Right atrium auricular region (tissue), 2 donors: Measurements from ENCODE around the gene DDOST. TPM values are rescaled to one million over a fixed set of nuclear protein-coding genes. Genes with fewer than 3 reads are reported as not detected.

Experiments used
- DNase-seq: peaks from one replicate; pipeline ENCODE4 v3.0.0-alpha.2; 2019; ENCODE audit warnings: low spot score
- H3K27ac ChIP-seq, 2 donors: fragments of 200-600 bp; sonication (generic); 1 replicate in 1 of 2; 2 replicates in 1 of 2; pipeline ENCODE4 v1.5.1; 2016 to 2019
- H3K27me3 ChIP-seq, 2 donors: fragments of 200-600 bp; sonication (generic); one replicate each; pipeline versions ENCODE4 v1.5.1 to v1.6.0; 2017 to 2019
- H3K36me3 ChIP-seq: fragments of 200-600 bp; sonication (generic); one replicate; pipeline ENCODE4 v1.5.1; 2016
- H3K4me1 ChIP-seq, 2 donors: fragments of 200-600 bp; sonication (generic); one replicate each; pipeline versions ENCODE4 v1.5.1 to v1.6.0; 2017 to 2019
- H3K4me3 ChIP-seq, 2 donors: fragments of 200-600 bp; sonication (generic); 1 replicate in 1 of 2; 2 replicates in 1 of 2; pipeline ENCODE4 v1.5.1; 2017 to 2019; ENCODE audit warnings: mild to moderate bottlenecking in 1 of 2, moderate library complexity in 1 of 2
- H3K9me3 ChIP-seq, 2 donors: fragments of 200-600 bp; sonication (generic); one replicate each; pipeline ENCODE4 v1.5.1; 2019
- CTCF ChIP-seq, 2 donors: fragments of 200-600 bp; sonication (generic); IDR thresholded peaks; one replicate each; pipeline ENCODE4 v1.5.1; 2019; ENCODE audit warnings: antibody characterized with exemption in 2 of 2
- total RNA-seq, 2 donors: library from RNA; depleted of rRNA; stranded (reverse); fragments of >200 nt; gene quantifications; one replicate each; pipeline ENCODE4 v1.1.0, GENCODE V29; 2016

DDOST gene
- total RNA-seq, 2 donors from 2014 or later, result 147 to 152 TPM

- peaks cover 25% of the 10 kb centered on the region for H3K36me3 ChIP-seq
- H3K4me3 ChIP-seq, result peak overlapping the region; percentile 87 to 94
- no peak for DNase-seq
- peak overlapping the region; percentile 80 to 85 for H3K27ac ChIP-seq
- peaks cover 0 to 35% of the 10 kb centered on the region in 2 donors for H3K4me1 ChIP-seq
- H3K27me3 ChIP-seq, result no peaks in the 10 kb centered on the region
- no peak for TF ChIP-seq CTCF (IDR thresholded peaks at IDR 0.05)
- no peaks in the 10 kb centered on the region for H3K9me3 ChIP-seq
These were observed 806 bp downstream of the DDOST start for GRCh38 chr1:20660363-20660762.

- Histone ChIP-seq H3K27ac (peak overlapping the region; percentile 52 to 66), H3K9me3 (no peaks in the 10 kb centered on the region), H3K4me3 (no peak overlapping the region), H3K27me3 (no peaks in the 10 kb centered on the region), H3K4me1 (peaks cover 0 to 35% of the 10 kb centered on the region in 2 donors), H3K36me3 (peaks cover 44% of the 10 kb centered on the region)
- DNase-seq, result no peak
- TF ChIP-seq CTCF (IDR thresholded peaks at IDR 0.05), result no peak
These were observed 2.8 kb downstream of the DDOST start for GRCh38 chr1:20658166-20658915.

GRCh38 chr1:20657024-20657423, 4.1 kb downstream of the DDOST start:
- no peak for TF ChIP-seq CTCF (IDR thresholded peaks at IDR 0.05)
- Histone ChIP-seq H3K36me3 (peaks cover 57% of the 10 kb centered on the region), H3K27me3 (no peaks in the 10 kb centered on the region), H3K27ac (no peak overlapping the region), H3K4me1 (peaks cover 0 to 30% of the 10 kb centered on the region in 2 donors), H3K4me3 (no peak overlapping the region), H3K9me3 (no peaks in the 10 kb centered on the region)
- DNase-seq, result no peak

GRCh38 chr1:20654104-20654690, 7.0 kb downstream of the DDOST start:
- DNase-seq, result no peak
- H3K27me3 ChIP-seq, result no peaks in the 10 kb centered on the region
- H3K9me3 ChIP-seq, result no peaks in the 10 kb centered on the region
- H3K4me1 ChIP-seq, result peaks cover 0 to 10% of the 10 kb centered on the region in 2 donors
- H3K27ac ChIP-seq, result no peak overlapping the region
- no peak for TF ChIP-seq CTCF (IDR thresholded peaks at IDR 0.05)
- H3K36me3 ChIP-seq, result peaks cover 83% of the 10 kb centered on the region
- no peak overlapping the region for H3K4me3 ChIP-seq

GRCh38 chr1:20652300-20652699, 8.9 kb downstream of the DDOST start:
- no peak for DNase-seq
- Histone ChIP-seq H3K4me1 (no peaks in the 10 kb centered on the region), H3K4me3 (no peak overlapping the region), H3K27ac (no peak overlapping the region), H3K9me3 (no peaks in the 10 kb centered on the region), H3K36me3 (peaks cover 92% of the 10 kb centered on the region), H3K27me3 (no peaks in the 10 kb centered on the region)
- TF ChIP-seq CTCF (IDR thresholded peaks at IDR 0.05), result no peak
